ENCODE measurements around the gene KCNMA1. TPM values are rescaled to one million over a fixed set of nuclear protein-coding genes. Genes with fewer than 3 reads are reported as not detected.

KCNMA1 gene
- total and polyA plus RNA-seq, 2 donors (not counting 1 experiment from before 2014, with no cell fraction given) = 0.82 to 3.1 TPM

DNA sequence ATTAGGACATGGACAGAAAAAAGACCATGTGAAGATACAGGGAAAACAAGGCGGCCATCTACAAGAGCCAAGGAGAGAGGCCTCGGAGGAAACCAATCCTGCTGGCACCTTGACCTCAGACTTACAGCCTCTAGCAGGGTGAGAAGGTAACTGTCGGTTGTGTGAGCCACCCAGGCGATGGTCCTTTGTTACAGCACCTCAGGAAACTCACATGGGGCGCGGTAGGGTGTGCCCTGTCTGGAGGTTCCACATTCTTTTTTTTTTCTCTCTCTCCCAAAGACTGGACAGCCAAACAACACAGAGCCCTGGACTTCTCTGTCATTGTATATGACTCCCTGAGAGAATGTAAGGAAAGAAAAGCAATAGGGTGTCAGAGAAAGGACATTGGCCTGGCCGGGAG lies 163.2 kb downstream of the KCNMA1 start:
- ChIA-PET POLR2A (no interaction called here), CTCF (no interaction called here)
- Histone ChIP-seq H3K9me3 (ENCODE audit: control extremely low read depth in 1 of 3, control insufficient read depth in 2 of 3, insufficient read depth in 1 of 3, low read length in 2 of 3) (no peaks in the 10 kb centered on the region), H3K9ac (ENCODE audit: low read length) (no peak overlapping the region), H3K27ac (ENCODE audit: low read length in 2 of 2) (no peak overlapping the region), H3K4me3 (ENCODE audit: control extremely low read depth in 1 of 5, extremely low read depth in 1 of 5, insufficient read depth in 1 of 5, low read depth in 2 of 5, low read length in 4 of 5) (no peak overlapping the region), H2AFZ (ENCODE audit: insufficient read depth, low read depth, low read length, poor library complexity, severe bottlenecking) (no peak overlapping the region), H3K79me2 (ENCODE audit: control insufficient read depth, insufficient read depth, low read length) (no peaks in the 10 kb centered on the region), H4K20me1 (ENCODE audit: control insufficient read depth, insufficient read depth, low read length, poor library complexity, severe bottlenecking) (no peaks in the 10 kb centered on the region), H3K4me1 (ENCODE audit: control insufficient read depth in 2 of 2, insufficient read depth in 2 of 2, low read length in 2 of 2) (no peaks in the 10 kb centered on the region), H3K27me3 (replicated peaks in 1 of 4; ENCODE audit: control extremely low read depth in 1 of 4, control insufficient read depth in 3 of 4, insufficient read depth in 4 of 4, low read length in 3 of 4) (no peaks in the 10 kb centered on the region), H3K4me2 (replicated peaks; ENCODE audit: low read depth, low read length, poor library complexity, severe bottlenecking) (no peak overlapping the region), H3K36me3 (replicated peaks in 1 of 2; ENCODE audit: control extremely low read depth in 1 of 2, control insufficient read depth in 1 of 2, extremely low read depth in 1 of 2, insufficient read depth in 2 of 2, low read length in 1 of 2) (no peaks in the 10 kb centered on the region)
- H3K9me3 Mint-ChIP-seq (ENCODE audit: insufficient read depth) = no peaks in the 10 kb centered on the region
- H3K4me3 Mint-ChIP-seq = no peak overlapping the region
- ATAC-seq (ENCODE audit: low read depth) (no peak), DNase-seq (no peak)
- 91% methylated on average over 5 of the region's 7 CpGs for WGBS (ENCODE audit: insufficient coverage)
- TF ChIP-seq, protein P1, sequence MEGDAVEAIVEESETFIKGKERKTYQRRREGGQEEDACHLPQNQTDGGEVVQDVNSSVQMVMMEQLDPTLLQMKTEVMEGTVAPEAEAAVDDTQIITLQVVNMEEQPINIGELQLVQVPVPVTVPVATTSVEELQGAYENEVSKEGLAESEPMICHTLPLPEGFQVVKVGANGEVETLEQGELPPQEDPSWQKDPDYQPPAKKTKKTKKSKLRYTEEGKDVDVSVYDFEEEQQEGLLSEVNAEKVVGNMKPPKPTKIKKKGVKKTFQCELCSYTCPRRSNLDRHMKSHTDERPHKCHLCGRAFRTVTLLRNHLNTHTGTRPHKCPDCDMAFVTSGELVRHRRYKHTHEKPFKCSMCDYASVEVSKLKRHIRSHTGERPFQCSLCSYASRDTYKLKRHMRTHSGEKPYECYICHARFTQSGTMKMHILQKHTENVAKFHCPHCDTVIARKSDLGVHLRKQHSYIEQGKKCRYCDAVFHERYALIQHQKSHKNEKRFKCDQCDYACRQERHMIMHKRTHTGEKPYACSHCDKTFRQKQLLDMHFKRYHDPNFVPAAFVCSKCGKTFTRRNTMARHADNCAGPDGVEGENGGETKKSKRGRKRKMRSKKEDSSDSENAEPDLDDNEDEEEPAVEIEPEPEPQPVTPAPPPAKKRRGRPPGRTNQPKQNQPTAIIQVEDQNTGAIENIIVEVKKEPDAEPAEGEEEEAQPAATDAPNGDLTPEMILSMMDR (IDR thresholded peaks at IDR 0.05) = no peak
- TF ChIP-seq EZH2 (IDR thresholded peaks at IDR 0.05; ENCODE audit: borderline replicate concordance, insufficient read depth, low read depth, low read length, poor library complexity, severe bottlenecking) = no peak
- no peak overlapping the region for H3K27ac Mint-ChIP-seq
- H3K4me1 Mint-ChIP-seq = no peaks in the 10 kb centered on the region
- intact Hi-C loops (cut with micrococcal nuclease) = no loop called here
- H3K27me3 Mint-ChIP-seq = peaks cover 3% of the 10 kb centered on the region

DNA sequence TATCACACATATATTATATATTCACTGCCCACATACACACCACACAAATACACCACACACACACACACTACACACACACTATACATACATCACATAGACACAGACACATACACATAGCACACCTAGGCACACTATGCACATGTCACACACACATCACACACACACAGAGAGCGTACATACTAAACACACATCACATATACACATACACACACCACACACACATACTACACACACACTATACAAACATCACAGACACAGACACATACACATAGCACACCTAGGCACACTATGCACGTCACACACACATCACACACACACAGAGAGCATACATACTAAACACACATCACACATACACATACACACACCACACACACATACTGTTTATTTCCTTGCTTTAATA lies 165.5 kb downstream of the KCNMA1 start:
- Histone ChIP-seq H3K4me1 (ENCODE audit: control insufficient read depth in 2 of 2, insufficient read depth in 2 of 2, low read length in 2 of 2) (no peaks in the 10 kb centered on the region), H4K20me1 (ENCODE audit: control insufficient read depth, insufficient read depth, low read length, poor library complexity, severe bottlenecking) (no peaks in the 10 kb centered on the region), H3K36me3 (replicated peaks in 1 of 2; ENCODE audit: control extremely low read depth in 1 of 2, control insufficient read depth in 1 of 2, extremely low read depth in 1 of 2, insufficient read depth in 2 of 2, low read length in 1 of 2) (no peaks in the 10 kb centered on the region), H3K27me3 (replicated peaks in 1 of 4; ENCODE audit: control extremely low read depth in 1 of 4, control insufficient read depth in 3 of 4, insufficient read depth in 4 of 4, low read length in 3 of 4) (no peaks in the 10 kb centered on the region), H3K27ac (ENCODE audit: low read length in 2 of 2) (no peak overlapping the region), H3K9me3 (ENCODE audit: control extremely low read depth in 1 of 3, control insufficient read depth in 2 of 3, insufficient read depth in 1 of 3, low read length in 2 of 3) (no peaks in the 10 kb centered on the region), H3K79me2 (ENCODE audit: control insufficient read depth, insufficient read depth, low read length) (no peaks in the 10 kb centered on the region), H2AFZ (ENCODE audit: insufficient read depth, low read depth, low read length, poor library complexity, severe bottlenecking) (no peak overlapping the region), H3K4me3 (ENCODE audit: control extremely low read depth in 1 of 5, extremely low read depth in 1 of 5, insufficient read depth in 1 of 5, low read depth in 2 of 5, low read length in 4 of 5) (no peak overlapping the region), H3K4me2 (replicated peaks; ENCODE audit: low read depth, low read length, poor library complexity, severe bottlenecking) (no peak overlapping the region), H3K9ac (ENCODE audit: low read length) (no peak overlapping the region)
- ChIA-PET POLR2A (no interaction called here), CTCF (no interaction called here)
- Mint-ChIP-seq H3K27ac (no peak overlapping the region), H3K27me3 (peaks cover 3% of the 10 kb centered on the region), H3K9me3 (ENCODE audit: insufficient read depth) (no peaks in the 10 kb centered on the region), H3K4me3 (no peak overlapping the region), H3K4me1 (no peaks in the 10 kb centered on the region)
- intact Hi-C loops (cut with micrococcal nuclease) = no loop called here
- ATAC-seq (ENCODE audit: low read depth) (no peak), DNase-seq (no peak)
- WGBS (ENCODE audit: insufficient coverage) = 94% methylated on average over 2 of the region's 2 CpGs
- TF ChIP-seq, protein P1 (IDR thresholded peaks at IDR 0.05) = no peak
- no peak for TF ChIP-seq EZH2 (IDR thresholded peaks at IDR 0.05; ENCODE audit: borderline replicate concordance, insufficient read depth, low read depth, low read length, poor library complexity, severe bottlenecking)

Measured in B cell (primary cell).